NCI-H345 treated with DMSO at 0.1 percent for 48 hours (cell line): ENCODE data around the gene FAM43A.

Source experiments
- DNase-seq: peaks from one replicate; lab custom pipeline; 2025; ENCODE audit not compliant: unreplicated experiment; lab: John Stamatoyannopoulos, UW

FAM43A gene

DNA sequence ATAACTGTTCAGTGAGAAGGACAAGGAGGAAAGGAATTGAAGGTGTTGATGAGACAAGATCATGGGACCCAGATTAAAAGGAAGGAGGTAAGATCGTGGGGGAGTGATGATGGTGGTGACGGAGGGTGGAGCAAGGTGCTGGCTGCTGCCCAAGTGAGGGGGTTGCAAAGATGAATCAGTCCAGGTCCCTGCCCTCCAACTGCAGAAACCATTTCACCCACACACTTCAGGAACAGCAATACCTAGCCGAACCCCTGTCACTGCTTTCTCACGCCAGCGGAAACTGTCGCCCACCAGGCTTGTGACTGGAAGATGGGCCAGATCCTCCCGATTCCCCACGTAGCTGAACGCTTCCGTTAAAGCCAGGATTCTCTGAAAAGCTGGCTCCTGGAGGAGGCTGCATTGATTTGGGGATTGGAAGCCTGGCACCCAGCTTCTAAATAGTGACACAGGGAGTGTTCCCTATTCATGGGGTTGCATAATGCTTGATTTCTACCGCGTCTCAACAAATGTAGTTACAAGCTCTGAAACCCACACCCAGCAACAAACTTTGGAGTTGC lies 10.5 kb upstream of the FAM43A start:
- DNase-seq, result no peak

DNA sequence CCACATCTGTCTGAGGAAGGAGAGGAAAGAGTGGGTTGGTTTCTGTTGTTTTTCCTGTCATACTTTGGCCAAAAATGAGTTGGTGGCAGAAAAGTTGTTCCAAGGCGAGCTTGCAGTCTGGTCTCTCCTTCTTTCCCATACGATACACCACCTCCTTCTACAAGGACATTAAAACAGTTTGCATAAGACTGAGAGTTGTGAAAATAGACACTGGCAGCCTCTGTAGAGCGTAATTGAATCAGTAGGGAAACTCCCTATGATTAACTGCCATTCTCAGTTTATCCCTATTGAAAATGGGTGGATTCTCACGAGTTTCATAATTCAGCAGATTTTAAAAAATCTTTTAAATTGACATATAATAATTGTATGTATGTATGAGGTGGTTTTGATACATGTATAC lies 10.0 kb upstream of the FAM43A start:
- no peak for DNase-seq

DNA sequence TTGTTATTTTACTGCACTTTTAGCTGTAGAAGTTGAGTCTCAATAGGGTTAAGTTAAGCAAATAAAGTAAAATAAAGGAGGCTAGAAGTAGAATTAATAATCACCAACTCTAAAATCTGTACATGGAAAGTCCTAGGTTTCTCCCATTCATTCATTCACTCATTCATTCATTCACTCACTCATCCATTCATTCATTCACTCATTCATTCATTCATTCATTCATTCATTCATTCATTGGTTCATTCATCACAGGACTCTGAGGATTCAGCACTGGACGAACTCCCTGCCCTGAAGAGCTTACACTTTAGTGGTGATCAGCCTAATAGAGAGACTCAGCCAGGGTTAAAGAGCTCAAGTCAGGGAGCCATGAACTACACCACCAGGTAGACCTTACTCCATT lies 9.2 kb upstream of the FAM43A start:
- DNase-seq, result no peak

DNA sequence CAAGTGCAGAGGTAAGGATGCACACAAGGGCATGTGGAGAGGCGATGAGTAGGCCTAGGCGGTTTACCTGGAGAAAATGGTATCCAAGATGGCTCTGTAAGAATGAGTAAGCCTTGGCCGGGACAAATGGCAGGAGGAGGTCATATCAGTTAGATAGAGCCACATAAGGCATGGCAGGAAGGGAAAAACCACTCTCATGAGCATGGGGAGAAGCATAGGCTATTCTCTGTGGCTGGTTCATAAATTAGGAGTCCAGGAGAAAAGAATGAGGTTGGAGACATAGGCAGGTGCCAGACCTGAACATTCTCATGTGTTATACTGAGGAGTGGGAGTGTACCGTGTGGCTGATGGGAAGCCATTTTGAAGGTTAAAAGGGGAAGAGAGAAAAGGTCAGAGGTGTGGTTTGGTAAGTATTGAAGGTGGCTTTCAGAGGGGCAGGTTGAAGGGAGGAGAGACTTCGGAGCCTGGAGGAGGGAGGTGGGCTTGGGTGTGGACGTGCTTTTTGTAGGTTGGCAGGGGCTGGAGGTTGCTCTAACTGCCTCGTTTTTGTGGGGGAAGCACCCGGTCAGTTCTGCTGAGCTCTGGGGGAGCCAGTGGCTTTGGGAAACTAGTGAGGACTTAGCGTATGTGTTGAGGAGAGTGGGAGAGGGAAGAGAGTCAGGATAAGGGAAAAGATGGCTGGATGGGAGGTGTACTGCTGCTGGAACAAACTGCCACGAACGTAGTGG lies 4.6 kb upstream of the FAM43A start:
- DNase-seq, result no peak

DNA sequence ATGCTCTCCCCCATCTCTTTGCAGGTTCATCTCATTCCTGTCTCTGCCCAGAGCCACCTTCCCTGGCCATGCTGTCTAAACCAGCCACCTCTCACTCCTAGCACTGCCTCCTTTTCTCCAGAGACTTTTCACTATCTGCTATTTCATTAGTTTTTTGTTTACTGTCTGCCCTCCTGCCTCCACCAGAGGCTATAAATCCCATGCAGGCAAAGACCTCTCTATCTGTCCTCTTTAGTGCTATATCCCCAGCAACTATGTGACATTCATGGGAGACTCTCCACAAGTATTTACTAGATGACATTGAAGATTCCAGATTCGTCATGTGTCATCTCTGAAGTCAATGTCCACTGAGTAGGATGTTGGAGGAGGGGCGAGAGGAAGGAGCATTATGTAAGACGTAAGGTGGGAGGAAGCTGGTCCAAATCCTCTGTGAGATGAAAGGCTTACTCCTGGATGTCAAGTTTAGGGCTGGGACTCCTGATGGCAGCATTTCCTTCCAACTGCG lies 3.4 kb upstream of the FAM43A start:
- no peak for DNase-seq

DNA sequence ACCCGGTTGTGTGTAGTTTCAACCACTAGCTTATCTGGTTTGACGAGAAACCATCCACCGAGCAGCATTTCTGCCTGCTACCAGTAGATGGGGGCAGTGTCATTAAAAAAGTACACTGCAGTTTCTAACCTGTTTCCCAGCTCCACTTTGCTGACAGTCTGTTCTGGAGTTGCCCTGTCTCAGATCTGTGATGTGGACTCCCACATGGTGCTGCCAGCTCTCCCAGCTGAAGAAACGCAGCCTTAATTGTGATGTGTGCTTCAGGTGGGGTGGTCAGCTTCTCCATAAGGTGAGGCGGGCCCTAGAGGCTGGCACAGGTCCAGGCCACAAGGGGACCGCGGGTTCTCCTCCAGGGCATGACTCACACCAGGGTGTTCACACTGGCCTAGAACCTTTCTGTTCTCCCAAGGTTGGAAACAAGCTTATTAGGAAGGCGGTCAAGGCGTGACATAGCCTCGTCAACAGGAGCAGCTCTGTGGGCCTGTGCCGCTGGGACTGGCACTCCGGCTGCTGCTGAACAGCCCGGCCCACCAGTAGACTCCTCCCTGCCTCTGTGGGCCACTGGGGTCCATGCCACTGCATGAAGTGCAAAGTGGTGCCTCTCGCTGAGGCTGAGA lies 2.9 kb upstream of the FAM43A start:
- DNase-seq, result peak; percentile 84

DNA sequence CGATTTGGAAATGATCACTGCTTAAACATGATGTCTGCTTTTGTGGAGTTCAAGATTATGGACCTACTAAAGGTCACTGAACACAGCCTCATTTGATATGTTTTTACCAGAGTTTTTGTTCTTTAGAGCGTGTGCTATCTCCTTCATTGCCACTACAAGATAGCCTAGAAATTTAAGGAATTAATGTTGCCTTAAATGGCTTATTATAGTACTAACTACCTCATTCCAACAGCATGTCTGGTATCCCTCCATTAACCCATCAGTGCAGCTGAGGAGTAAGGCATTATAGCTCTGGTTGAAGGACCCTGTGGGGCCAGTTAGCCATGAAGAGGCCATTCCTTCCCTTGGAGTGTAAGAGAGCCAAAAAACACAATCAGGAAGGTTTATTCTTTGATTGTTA lies 2.3 kb upstream of the FAM43A start:
- no peak for DNase-seq

DNA sequence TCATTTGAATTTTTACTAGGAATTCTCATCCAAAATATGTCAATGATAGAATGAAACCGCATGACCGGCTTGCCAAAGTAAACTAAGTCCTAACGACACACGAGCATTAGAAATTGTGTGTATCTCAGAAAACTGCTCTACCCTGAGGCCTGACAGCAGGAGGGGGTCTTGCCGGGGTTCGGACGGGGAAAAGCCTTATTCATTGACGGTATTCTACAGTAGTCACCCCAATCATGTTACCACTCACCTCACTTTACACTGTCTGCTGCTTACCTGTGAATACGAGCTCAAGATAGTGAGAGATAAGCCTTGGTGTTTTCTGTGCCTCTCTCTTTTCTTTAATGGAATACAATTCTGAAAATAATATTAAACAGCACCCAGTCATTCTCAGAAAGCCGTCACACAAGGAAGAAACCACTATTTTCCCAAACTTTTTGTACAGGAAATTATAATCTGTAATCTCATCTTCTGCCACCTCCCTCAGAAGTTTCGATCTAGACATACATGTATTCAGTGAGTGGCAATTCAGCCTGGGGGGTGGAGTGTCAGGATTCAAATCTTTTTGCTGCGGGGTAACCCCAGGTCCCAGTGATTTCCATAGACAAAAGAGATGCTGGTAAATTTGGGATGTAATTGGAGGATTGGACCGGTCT lies 492 bp upstream of the FAM43A start:
- no peak for DNase-seq

DNA sequence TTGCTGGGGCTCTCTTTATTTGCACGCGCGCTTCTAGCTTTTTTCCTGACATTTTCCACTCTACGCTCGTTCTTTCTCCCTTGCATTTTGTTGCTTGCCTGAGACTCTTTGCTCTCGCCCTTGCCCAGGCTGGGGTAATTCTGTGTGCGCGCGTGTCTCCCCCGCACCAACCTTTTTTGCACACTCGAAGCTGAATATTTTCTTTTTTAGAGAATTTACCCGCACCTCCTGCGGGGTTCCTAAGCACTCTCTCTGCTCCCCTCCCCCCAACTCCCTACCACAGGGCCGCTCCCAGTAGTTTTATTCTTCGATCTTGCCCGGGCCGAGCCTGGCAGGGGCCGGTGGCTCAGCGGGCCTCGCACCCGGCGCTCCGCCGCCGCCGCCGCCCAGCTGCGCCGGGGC lies 732 bp downstream of the FAM43A start:
- DNase-seq, result no peak

DNA sequence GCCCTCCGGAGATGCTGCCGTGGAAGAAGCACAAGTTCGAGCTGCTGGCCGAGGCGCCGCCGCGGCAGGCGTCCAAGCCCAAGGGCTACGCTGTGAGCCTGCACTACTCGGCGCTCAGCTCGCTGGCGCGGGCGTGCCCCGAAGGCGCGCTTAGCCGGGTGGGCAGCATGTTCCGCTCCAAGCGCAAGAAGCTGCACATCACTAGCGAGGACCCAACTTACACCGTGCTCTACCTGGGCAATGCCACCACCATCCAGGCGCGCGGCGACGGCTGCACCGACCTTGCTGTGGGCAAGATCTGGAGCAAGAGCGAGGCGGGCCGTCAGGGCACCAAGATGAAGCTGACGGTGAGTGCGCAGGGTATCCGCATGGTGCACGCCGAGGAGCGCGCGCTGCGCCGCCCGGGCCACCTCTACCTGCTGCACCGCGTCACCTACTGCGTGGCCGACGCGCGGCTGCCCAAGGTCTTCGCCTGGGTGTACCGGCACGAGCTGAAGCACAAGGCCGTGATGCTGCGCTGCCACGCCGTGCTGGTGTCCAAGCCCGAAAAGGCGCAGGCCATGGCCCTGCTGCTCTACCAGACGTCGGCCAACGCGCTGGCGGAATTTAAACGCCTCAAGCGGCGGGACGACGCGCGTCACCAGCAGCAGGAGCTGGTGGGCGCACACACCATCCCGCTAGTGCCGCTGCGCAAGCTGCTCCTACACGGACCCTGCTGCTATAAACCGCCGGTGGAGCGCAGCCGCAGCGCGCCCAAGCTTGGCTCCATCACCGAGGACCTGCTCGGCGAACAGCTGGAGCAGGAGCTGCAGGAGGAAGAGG lies 1.3 kb downstream of the FAM43A start:
- no peak for DNase-seq

DNA sequence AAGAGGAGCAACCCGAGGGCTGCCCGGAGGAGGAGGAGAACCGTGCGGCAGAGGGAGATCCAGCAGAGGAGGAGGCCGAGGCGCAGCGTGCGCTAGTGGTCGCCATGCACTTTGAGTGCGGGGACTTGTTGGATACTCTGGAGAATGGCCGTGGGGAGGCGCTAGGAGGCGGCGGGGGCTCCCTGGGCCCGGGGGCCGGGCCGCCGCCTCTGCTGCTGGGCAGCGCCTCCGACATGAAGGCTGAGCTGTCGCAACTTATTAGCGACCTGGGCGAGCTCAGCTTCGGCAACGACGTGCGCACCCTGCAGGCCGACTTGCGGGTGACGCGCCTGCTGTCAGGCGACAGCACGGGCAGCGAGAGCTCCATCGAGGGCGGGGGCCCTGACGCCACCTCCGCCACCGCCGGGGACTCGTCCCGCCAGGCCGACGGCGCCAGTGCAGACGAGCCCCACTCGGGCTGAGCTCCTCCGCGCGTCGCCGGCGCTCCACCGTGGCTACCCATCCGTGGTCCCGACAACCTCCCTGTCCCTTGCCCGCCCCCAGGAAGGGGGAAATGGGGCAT lies 2.0 kb downstream of the FAM43A start:
- DNase-seq, result no peak

DNA sequence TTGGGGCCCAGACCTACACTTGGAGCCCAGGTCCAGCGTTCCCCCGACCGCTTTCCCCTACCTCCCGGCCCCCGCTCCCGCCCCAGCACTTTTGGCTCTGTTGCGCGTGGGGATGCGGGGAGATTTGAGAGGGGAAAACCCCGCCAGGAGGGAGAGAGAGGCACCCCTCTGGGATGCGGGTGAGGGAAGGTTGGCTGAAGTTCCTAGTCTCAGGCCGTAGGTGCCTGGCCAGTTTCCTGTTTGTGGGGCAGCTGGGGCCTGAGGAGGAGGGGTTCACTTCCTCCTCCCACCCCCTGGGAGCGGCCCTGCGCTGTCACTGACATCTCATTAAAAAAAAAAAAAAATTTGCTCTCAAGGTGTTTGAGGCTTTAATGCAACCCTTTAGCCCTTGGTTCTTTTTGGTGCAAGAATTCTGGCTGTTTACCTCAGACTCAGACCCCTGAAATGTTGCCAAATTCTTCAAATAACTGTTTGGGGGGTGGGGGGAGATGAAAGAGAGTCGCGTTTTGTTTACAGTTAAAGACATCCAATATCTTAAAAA lies 2.6 kb downstream of the FAM43A start:
- no peak for DNase-seq

DNA sequence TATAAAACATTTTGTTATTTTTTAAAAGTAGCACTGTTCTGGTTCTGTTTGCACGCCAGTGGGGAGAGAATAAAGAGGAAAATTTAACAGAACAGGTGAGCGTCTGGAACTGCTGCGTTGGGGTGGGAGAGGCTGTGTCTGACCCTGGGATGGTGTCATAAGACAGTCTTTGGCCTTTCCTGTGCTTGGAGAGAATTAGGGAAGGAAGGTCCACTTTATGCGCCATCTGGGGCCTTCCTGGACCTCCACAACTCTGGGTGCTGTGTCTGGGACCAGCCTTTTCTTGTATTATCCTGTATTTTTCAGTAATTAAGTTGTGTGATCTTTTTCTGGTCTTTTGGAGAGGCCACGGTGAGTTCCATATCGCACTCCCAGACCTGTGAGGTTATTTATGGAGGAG lies 3.3 kb downstream of the FAM43A start:
- no peak for DNase-seq

DNA sequence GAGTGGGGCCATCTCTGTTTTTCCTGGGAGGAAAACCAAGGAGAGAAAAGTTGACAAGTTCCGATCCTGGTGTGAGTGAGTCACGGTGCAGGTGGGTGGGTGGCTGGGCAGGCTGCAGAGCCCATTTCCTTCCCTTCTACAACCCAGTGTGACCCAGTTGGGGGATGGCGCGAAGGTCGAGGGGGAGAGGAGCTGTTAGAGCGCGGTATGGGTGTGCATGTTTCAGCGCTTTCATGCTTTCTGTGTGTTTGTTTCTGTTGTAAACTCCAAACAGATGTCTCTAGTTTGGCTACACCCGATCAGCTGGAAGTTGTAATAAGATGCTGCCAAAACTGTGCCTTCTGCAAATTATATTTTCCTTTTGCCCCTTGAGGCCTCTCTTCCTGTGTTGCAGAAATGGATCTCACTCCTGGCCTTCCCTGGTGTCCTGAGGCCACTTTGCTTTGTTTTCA lies 3.8 kb downstream of the FAM43A start:
- DNase-seq, result no peak

DNA sequence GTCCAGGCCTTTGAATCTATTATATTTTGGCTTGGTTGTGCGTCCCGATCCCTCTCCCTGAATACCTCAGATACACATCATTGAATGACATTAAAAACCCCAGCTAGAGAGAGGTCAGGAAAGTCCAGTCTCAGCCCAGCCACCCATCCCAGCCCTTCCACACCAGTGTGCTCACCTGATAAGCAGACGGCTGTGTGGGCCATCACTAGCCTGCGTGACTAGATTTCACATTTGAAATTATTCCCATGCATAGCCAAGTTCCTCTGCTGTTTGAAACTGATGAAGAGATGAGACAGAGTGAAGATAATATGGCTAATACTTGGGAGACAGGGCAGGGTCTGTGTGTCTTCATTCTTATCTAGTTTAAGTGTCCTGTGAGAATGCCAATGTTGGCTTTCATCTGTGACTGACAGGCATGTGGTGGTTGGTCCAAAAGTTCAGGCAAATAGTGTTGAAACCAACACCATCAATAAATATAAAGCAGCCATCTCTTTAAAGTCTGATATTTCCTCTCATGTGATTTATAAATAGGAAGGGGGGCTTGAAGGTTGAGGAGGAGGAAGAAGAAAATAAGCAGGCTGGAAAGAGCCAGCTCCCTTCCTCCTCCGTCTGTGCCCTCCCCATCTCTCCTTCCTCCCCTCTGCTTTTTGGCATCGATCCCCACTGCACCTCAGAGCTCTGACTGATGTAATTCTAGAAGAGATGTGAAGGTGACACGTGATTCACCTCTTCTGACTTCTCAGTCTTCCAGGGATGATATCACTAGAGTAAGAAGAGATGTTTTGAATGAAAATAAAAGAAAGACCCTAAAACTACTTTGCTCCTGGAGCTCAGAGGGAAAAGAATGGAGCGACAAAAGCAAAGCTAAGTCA lies 5.1 kb downstream of the FAM43A start:
- no peak for DNase-seq

DNA sequence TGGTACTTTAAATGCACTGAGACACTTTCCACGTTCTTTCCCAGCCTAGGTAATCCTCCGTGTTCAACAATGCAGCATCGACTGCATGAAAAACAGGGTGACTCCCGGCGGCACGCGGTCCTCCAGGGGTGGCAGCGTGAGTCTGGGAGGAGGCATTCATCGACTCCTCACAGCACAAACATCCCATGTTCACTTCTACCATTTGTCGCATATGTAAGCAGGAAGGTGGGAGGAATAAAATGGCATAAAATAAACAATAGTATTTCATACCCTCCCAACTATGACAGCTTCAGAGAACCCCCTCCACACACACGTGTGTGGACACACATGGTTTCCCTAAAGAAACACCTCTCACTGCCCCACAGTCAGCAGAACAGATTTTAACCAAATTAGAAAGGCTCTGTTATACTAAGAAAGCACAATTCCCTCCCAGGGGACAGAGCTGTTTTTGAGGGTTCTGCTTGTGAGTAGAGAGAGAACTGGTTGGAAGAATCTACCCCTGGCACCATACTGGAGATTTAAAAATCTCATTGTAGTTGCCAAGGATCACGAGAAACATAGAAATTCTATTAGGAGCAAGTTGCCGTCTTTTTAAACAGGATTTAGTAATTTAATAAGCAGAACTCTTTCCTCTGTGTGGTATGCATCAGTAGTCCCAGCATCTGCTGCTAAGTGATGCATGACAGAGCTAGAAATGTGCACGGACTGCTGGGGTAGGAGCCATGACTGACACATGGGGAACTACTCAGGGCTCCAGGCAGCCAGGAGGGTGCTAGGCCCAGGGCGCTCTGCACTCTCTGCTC lies 6.0 kb downstream of the FAM43A start:
- DNase-seq, result peak; percentile 41

DNA sequence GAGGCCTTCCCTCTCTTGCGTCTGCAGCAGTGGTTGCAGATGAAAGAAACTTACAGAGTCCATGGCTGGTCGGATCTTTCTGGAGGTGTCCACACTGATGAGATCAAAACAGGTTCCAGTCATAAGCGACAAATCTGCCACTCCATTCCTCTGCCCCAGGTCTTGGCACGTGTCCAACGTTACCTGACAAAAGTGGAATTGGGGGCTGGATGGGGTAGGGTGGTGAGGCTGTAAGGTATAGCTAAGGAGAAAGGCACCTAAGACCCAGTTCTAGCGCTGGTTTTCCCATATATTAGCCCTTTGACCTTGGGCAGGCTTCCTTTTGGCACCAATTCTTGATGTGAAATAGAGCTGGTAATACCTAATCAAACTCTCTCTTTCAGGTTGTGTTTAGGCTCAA lies 11.0 kb downstream of the FAM43A start:
- DNase-seq, result no peak

DNA sequence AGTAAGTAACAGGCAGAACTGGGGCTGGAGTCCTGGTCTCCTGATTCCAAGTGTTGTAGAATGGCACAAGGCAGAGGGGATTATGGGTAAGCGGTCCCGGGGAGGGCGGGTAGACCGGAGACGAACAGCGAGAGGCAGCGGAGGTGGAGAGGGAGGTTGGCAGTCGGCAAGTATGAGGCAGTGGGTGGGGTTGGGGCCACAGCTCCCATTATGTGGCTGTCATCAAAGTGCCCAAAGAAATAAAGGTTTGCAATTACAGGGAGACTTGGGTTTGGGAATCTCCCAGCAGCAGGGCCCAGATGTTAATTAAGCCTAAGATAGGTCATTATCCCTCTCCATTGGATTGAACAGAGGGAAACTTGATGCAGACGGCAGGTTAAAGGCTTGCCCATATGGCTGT lies 16.9 kb downstream of the FAM43A start:
- DNase-seq, result no peak

DNA sequence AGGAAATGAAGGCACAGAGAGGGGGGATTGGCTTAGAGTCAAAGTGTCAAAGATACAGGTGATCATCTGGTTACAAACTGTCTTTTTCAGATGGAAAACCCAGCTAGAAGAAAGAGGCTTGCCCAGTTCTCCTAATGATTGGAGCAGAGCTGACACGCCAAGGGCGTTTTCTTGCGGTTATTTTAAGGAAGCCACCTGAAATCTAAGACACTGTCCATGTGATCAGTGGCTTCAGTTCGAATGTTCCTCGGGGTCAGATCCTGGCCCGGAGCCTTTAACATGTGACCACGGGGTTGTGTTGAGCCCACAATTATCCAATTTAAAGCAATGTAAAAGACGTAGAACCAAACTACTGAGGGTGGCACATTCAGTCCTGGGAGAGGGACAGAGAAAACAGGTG lies 19.5 kb downstream of the FAM43A start:
- no peak for DNase-seq
